Right cardiac atrium (tissue), 5 donors: ENCODE measurements around the gene KCMF1. TPM values are rescaled to one million over a fixed set of nuclear protein-coding genes. Genes with fewer than 3 reads are reported as not detected.
A peak's percentile ranks its signal among the peaks of the same experiment; 100 is the strongest.

ENCODE experiments used
- ATAC-seq, 2 donors: fragments of 200-7000 bp; cut with Tn5 transposase; one replicate each; pipeline versions ENCODE4 v1.8.0 to v1.9.1; 2020; ENCODE audit warnings: moderate library complexity in 2 of 2, mild to moderate bottlenecking in 1 of 2
- DNase-seq, 3 donors: peaks; one replicate each; pipeline ENCODE4 v3.0.0-alpha.2; 2020
- H3K27ac ChIP-seq: one replicate; pipeline ENCODE4 v1.5.1; 2013; ENCODE audit warnings: mild to moderate bottlenecking, low read length, control low read depth, moderate library complexity
- H3K27me3 ChIP-seq: one replicate; pipeline ENCODE4 v1.6.1; 2013; ENCODE audit not compliant: control insufficient read depth, insufficient read depth
- H3K4me1 ChIP-seq: one replicate; pipeline ENCODE4 v1.6.1; 2013; ENCODE audit warnings: low read length; ENCODE audit not compliant: control insufficient read depth, insufficient read depth
- H3K4me3 ChIP-seq: one replicate; pipeline ENCODE4 v1.5.1; 2013; ENCODE audit warnings: low read length, control low read depth
- H3K9me3 ChIP-seq: one replicate; pipeline ENCODE4 v1.6.1; 2013; ENCODE audit warnings: low read length; ENCODE audit not compliant: control insufficient read depth
- WGBS: extraction: QIAGEN DNeasy Blood & Tissue Kit; methylation state at CpG from one replicate; pipeline ENCODE4 v1.1.7; 2013; 5-methylcytosine and 5-hydroxymethylcytosine counted together
- intact Hi-C, 4 donors: fragments of 100-400 bp; cut with DNase I; formaldehyde crosslinking; loops; one replicate each; pipeline versions ENCODE4 v1.11.0 to v1.14.0; 2022 to 2023
- polyA plus RNA-seq: library from polyadenylated mRNA; stranded (reverse); fragments of 200-250 nt; gene quantifications from one replicate; pipeline ENCODE4 v1.2.3, GENCODE V29; 2013
- total RNA-seq, 4 donors: library from RNA; stranded (reverse); fragmentation: NEBNext Ultra II Directional; extraction: Animal tissue kit (Norgen Biotek cat#: 25700); gene quantifications; one replicate each; pipeline ENCODE4 v1.2.1, GENCODE V29; 2021
- donor health status: healthy with polysubstance abuse.
- donor health status: DM: no; HTN: yes; CAD: no.
- donor health status: DM: no; HTN: no; CAD: no.
- donor health status: DM: no; HTN: yes; CAD: no; lungs with severe emphysema.
- donor health status: DM: yes; HTN: yes; CAD: no.

The KCMF1 gene
- total and polyA plus RNA-seq, 5 donors: 28.2 to 97.1 (median 88.4) TPM

DNA sequence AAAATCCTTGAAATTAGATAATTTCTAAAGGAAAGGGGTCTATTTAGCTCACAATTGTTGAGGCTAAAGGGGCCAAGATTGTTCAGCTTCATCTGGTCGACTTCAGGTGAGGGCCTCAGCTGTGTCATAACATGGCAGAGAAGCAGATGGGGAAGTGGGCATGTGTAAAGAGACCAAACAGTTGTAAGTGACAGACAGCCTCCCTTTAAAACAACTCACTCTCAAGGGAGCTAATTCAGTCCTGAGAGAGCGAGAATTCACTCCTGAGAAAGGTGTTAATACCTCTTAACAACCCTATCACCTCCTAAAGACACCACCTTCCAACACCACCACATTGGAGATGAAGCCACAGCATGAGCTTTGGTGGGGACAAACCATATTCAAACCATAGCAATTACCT lies 62.4 kb downstream of the KCMF1 start:
- Histone ChIP-seq H3K27me3 (no peaks in the 10 kb centered on the region), H3K4me1 (peaks cover 3% of the 10 kb centered on the region), H3K4me3 (no peak overlapping the region), H3K9me3 (no peaks in the 10 kb centered on the region), H3K27ac (no peak overlapping the region)
- 85% methylated on average over 2 of the region's 2 CpGs for WGBS
- intact Hi-C loops: no loop called here
- DNase-seq (no peak), ATAC-seq (no peak)

DNA sequence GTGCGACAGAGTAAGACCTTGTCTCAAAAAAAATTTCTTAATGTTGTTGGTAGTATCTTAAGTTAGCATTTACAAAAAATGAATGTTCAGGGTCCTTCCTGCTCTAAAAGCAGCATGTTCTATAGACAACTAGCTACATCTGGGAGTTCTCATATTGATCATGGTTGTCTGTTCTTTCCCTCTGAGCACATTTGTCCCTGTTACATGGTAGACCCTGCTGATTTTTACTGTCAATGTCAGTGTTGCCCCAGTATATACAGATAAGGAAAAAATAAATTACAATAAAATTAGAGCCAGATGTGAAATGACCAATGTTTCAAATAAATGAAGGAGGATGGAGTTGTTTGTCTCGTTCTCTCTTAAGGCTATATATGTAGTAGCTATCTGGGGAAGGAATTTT lies 63.2 kb downstream of the KCMF1 start:
- intact Hi-C loops: no loop called here
- 97% methylated on average over 2 of the region's 2 CpGs for WGBS
- ATAC-seq: no peak

DNA sequence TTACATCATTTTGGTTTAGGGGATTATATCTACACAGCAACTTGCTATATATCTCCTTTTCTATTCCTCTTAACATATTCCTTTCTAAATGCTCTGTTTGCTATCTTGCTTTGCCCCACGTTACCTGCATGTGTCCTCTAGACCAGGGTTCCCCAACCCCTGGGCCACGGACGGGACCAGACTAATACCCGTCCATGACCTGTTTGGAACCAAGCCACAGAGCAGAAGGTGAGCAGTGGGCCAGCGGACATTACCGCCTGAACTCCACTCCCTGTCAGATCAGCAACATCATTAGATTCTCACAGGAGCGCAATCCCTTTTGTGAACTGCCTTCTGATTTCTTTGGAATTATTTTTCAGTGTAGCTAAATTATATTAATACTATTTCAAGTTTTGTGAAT lies 66.7 kb downstream of the KCMF1 start:
- no peak overlapping the region for H3K27ac ChIP-seq
- intact Hi-C loops: no loop called here

More for the DNA sequence above, 63.2 kb downstream of the KCMF1 start:
- Histone ChIP-seq H3K27ac (no peak overlapping the region), H3K27me3 (no peaks in the 10 kb centered on the region), H3K4me3 (no peak overlapping the region), H3K9me3 (no peaks in the 10 kb centered on the region), H3K4me1 (peaks cover 3% of the 10 kb centered on the region)
- no peak for DNase-seq

DNA sequence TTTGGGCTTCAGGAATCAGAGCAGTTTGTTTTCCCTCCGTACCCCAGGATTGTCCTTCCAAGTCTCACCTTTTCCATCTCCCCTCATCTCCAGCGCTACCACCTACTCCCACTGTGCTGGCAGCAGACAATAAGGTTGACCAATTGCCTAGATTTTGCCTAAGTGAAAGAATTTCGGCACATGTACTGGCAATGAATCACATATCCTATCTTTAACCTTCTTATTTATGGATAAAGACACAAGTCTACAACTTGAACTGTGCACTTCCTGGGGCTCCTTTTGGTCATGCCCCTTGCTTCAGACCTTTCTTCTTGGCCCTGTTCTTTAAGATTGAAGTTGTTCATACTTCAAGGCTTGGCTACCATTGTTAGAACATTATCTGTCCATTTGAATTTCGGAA lies 71.4 kb downstream of the KCMF1 start:
- H3K27ac ChIP-seq: no peak overlapping the region
- ATAC-seq (no peak), DNase-seq (no peak)
- no peaks in the 10 kb centered on the region for H3K4me1 ChIP-seq
- H3K27me3 ChIP-seq: no peaks in the 10 kb centered on the region
- intact Hi-C loops: no loop called here
- H3K9me3 ChIP-seq: no peaks in the 10 kb centered on the region
- H3K4me3 ChIP-seq: no peak overlapping the region
- 88% methylated on average over 4 of the region's 4 CpGs for WGBS

More for the DNA sequence above, 66.7 kb downstream of the KCMF1 start:
- DNase-seq: no peak
- Histone ChIP-seq H3K9me3 (no peaks in the 10 kb centered on the region), H3K4me3 (no peak overlapping the region), H3K4me1 (peaks cover 1% of the 10 kb centered on the region), H3K27me3 (no peaks in the 10 kb centered on the region)
- no peak for ATAC-seq
- 93% methylated on average over 7 of the region's 7 CpGs for WGBS

DNA sequence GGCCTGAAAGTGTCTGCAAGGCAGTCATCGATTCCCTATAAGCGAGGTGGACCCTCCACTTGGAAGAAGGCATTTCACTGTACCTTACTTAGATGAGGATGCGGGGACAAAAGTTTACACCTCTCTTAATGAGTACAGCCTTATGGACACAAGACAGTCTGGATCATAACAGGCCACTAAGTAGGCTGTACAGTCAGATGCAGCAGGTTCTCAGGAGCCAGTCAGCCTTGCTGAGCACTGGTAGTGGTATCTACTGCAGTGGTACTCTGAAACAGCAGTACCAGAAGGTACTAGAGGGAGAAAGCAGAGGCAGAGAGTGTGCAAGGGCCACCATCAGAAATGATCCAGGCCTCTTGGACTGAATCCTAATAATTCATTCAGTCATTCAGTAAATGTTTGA lies 77.6 kb downstream of the KCMF1 start:
- no peak for DNase-seq

DNA sequence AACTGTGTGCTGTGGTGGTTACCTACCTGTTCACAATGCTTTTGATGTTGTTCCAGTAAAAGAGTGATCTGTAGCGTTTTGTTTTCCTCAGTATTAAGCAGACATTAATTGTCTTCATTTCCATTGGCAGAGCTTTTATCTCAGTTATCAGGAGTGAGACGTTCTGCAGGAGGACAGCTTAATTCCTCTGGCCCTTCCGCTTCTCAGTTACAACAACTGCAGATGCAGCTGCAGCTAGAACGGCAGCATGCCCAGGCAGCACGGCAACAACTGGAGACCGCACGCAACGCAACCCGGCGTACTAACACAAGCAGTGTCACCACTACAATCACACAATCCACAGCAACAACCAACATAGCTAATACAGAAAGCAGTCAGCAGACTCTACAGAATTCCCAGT lies 78.3 kb downstream of the KCMF1 start:
- DNase-seq (no peak), ATAC-seq (no peak)
- 59% methylated on average over 10 of the region's 10 CpGs for WGBS
- Histone ChIP-seq H3K9me3 (no peaks in the 10 kb centered on the region), H3K4me1 (no peaks in the 10 kb centered on the region), H3K4me3 (no peak overlapping the region), H3K27me3 (no peaks in the 10 kb centered on the region), H3K27ac (no peak overlapping the region)
- intact Hi-C loops: no loop called here

More for the DNA sequence above, 77.6 kb downstream of the KCMF1 start:
- H3K27me3 ChIP-seq: no peaks in the 10 kb centered on the region
- no peak overlapping the region for H3K27ac ChIP-seq
- intact Hi-C loops: no loop called here
- ATAC-seq: peak in 1 of 2 donors; percentile 22
- 92% methylated on average over 3 of the region's 3 CpGs for WGBS
- no peak overlapping the region for H3K4me3 ChIP-seq
- H3K4me1 ChIP-seq: no peaks in the 10 kb centered on the region
- no peaks in the 10 kb centered on the region for H3K9me3 ChIP-seq

DNA sequence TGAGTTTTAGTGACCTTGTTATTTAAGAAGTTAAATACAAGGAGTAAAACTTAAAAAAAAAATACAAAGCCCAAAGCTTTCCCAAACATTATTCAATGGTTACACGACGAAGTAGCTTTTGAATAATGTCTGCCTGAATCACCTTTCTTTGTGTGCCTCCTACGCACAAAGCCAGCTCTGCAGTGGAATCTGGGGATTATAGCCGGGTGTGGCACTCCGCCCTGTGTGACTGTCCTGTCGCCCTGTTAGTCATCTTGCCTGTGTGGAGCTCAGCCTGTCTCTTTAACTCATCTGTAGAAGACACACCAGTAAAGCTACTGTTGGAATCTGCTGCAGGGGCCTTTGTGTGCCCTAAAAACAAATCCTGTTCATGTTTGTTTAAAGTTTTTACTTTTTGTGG lies 82.8 kb downstream of the KCMF1 start:
- no peaks in the 10 kb centered on the region for H3K4me1 ChIP-seq
- no peak overlapping the region for H3K4me3 ChIP-seq
- 86% methylated on average over 6 of the region's 6 CpGs for WGBS
- peak in 1 of 2 donors; percentile 49 for ATAC-seq
- no peak for DNase-seq
- no peaks in the 10 kb centered on the region for H3K9me3 ChIP-seq
- H3K27me3 ChIP-seq: no peaks in the 10 kb centered on the region
- intact Hi-C loops: no loop called here
- H3K27ac ChIP-seq: no peak overlapping the region

DNA sequence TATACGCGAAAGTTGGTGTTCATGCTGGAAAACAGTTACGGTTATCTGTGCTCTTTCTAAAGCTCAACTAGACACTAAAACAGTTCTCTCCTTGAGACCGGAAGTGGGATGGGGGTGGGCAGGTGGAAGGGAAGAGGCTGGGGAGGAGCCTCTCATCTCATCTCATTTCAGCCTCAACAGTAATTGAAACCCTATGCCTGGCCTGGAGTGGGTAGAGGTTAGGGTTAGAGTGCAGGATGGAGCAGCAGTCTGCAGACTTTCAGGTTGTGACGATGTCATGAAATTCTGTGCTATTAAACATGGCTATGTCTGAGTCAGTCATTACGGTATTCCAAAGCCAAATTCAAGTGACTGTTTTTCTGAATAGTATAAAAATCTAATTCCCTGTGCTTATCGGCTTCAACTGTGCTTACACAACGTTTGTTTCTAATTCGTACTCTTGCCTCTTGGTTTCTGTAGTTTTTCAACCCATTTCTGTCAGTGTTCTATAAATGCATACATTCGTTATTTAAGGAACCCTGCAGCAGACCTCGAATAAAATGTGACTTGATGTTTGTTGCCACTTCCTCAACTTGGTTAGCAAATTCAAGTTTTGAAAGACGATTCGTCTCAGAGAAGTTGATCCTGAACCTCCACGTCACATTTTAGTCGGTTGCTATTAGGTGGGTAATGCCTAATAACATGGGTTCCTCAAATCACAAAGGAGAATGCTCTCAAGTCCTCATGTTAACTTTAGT lies 86.4 kb downstream of the KCMF1 start:
- no peaks in the 10 kb centered on the region for H3K4me1 ChIP-seq
- H3K27ac ChIP-seq: no peak overlapping the region
- H3K27me3 ChIP-seq: no peaks in the 10 kb centered on the region
- no peak for ATAC-seq
- H3K4me3 ChIP-seq: no peak overlapping the region
- WGBS: 74% methylated on average over 15 of the region's 15 CpGs
- no peak for DNase-seq
- H3K9me3 ChIP-seq: no peaks in the 10 kb centered on the region
- intact Hi-C loops: no loop called here

DNA sequence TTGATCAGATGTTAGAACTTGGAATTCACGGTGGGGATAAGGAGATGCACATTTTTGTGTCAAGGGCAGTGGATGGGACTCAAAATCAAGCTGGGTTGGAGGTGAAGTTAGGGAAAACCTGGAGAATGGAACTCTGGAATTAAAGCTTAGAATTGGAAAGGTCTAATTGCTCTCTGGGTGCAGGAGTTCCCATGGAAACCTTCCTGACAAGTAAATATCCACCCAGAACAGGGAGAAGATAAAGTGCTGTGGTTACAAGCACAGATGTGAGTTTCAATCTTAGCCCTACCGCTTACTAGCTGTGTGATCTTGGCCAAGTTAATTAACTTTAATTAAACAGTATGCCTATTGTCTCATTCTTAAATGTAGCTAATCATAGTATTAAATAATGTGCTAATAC lies 90.9 kb downstream of the KCMF1 start:
- DNase-seq (no peak), ATAC-seq (no peak)
- Histone ChIP-seq H3K27me3 (no peaks in the 10 kb centered on the region), H3K4me3 (no peak overlapping the region), H3K4me1 (no peaks in the 10 kb centered on the region), H3K27ac (no peak overlapping the region), H3K9me3 (no peaks in the 10 kb centered on the region)
- 70% methylated on average over 2 of the region's 2 CpGs for WGBS
- intact Hi-C loops: loop anchor here in 1 of 4 donors (10.0 kb wide), 1 partner anchor 63 kb away; no protein-coding TSS in a partner anchor

DNA sequence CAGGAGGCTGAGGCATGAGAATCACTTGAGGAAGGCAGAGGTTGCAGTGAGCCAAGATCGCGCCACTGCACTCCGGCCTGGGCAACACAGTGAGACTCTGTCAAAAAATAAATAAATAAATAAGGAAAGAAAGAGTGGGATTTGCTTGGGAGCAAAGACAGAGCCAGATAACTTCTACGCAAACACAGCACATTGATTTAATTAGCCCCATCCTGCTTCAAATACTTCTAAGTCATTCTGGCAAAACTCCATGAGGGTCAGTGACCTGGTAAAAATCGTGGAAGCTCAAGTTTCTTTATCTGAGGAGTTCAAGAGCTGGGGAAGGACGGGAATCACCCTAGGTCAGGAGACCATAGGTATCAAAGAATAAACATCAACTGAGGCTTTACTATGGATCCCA lies 91.6 kb downstream of the KCMF1 start:
- H3K27me3 ChIP-seq: no peaks in the 10 kb centered on the region
- H3K4me3 ChIP-seq: no peak overlapping the region
- no peaks in the 10 kb centered on the region for H3K4me1 ChIP-seq
- H3K9me3 ChIP-seq: no peaks in the 10 kb centered on the region
- ATAC-seq (no peak), DNase-seq (no peak)
- WGBS: 75% methylated on average over 6 of the region's 6 CpGs
- intact Hi-C loops: loop anchor here in 1 of 4 donors (10.0 kb wide), 1 partner anchor 62 kb away; no protein-coding TSS in a partner anchor
- no peak overlapping the region for H3K27ac ChIP-seq

DNA sequence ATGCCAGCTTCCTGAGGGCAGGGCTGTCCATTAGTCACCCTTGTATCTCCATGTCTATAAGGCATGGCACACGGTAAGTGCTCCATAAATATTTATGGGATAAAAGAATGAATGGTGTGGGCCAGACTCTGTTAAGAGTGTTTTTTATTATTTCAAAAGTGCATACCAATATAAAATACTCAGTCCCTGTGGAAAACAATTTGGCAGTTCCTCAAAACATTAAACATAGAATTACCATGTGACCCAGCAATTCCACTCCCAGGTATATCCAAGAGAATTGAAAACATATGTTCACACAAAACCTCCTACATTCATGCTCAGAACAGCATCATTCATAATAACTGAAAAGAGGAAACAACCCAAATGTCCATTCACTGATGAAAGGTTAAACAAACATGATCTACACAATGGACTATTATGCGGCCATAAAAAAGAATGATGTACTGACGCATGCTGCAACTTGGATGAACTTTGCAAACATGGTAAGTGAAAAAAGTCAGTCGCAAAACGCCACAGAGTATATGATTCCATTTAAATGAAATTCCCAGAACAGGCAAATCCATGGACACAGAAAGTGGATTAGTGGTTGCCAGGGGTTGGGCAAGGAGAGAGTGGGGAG lies 93.1 kb downstream of the KCMF1 start:
- Histone ChIP-seq H3K4me1 (no peaks in the 10 kb centered on the region), H3K27ac (no peak overlapping the region), H3K27me3 (no peaks in the 10 kb centered on the region), H3K4me3 (no peak overlapping the region), H3K9me3 (no peaks in the 10 kb centered on the region)
- intact Hi-C loops: loop anchor here in 1 of 4 donors (10.0 kb wide), 1 partner anchor 61 kb away; no protein-coding TSS in a partner anchor
- ATAC-seq: no peak
- 87% methylated on average over 5 of the region's 5 CpGs for WGBS
- DNase-seq: no peak
